ENCODE results near the gene ARRDC4.

ARRDC4 gene

GRCh38 chr15:97960364-97961066, at the start of gene ARRDC4:
Gene ARRDC4, plus strand, starts transcription at chr15:97960703. Its CDS starts 159 bp downstream, at chr15:97960862.
- DNase-seq: peak; percentile 99

GRCh38 chr15:97914711-97915110, 45.8 kb upstream of the ARRDC4 start:
- DNase-seq: no peak

- no peak for DNase-seq
Measured at GRCh38 chr15:97915261-97915660, 45.2 kb upstream of the ARRDC4 start.

GRCh38 chr15:97921296-97921865, 39.1 kb upstream of the ARRDC4 start:
- no peak for DNase-seq

GRCh38 chr15:97929456-97930229, 30.9 kb upstream of the ARRDC4 start:
- no peak for DNase-seq

GRCh38 chr15:97930230-97930629, 30.3 kb upstream of the ARRDC4 start:
- DNase-seq: no peak

GRCh38 chr15:97931314-97931713, 29.2 kb upstream of the ARRDC4 start:
- no peak for DNase-seq

GRCh38 chr15:97933589-97933988, 26.9 kb upstream of the ARRDC4 start:
- no peak for DNase-seq

- DNase-seq: no peak
Measured at GRCh38 chr15:97940993-97941392, 19.5 kb upstream of the ARRDC4 start.

- DNase-seq: no peak
Measured at GRCh38 chr15:97941572-97941971, 18.9 kb upstream of the ARRDC4 start.

GRCh38 chr15:97944724-97945123, 15.8 kb upstream of the ARRDC4 start:
- DNase-seq: no peak

- DNase-seq: no peak
Measured at GRCh38 chr15:97947465-97948260, 12.8 kb upstream of the ARRDC4 start.

- no peak for DNase-seq
Measured at GRCh38 chr15:97953254-97953653, 7.2 kb upstream of the ARRDC4 start.

GRCh38 chr15:97953748-97954147, 6.8 kb upstream of the ARRDC4 start:
- no peak for DNase-seq

GRCh38 chr15:97955035-97955434, 5.5 kb upstream of the ARRDC4 start:
- DNase-seq: peak; percentile 62

GRCh38 chr15:97955529-97955928, 5.0 kb upstream of the ARRDC4 start:
- DNase-seq: no peak

GRCh38 chr15:97959724-97960363, 659 bp upstream of the ARRDC4 start:
- DNase-seq: no peak

GRCh38 chr15:97961067-97961954, 808 bp downstream of the ARRDC4 start:
- DNase-seq: no peak

- no peak for DNase-seq
Measured at GRCh38 chr15:97962263-97962662, 1.8 kb downstream of the ARRDC4 start.

GRCh38 chr15:97963779-97964178, 3.3 kb downstream of the ARRDC4 start:
- DNase-seq: no peak

- peak; percentile 80 for DNase-seq
Measured at GRCh38 chr15:97966246-97966645, 5.7 kb downstream of the ARRDC4 start.

Data from NCI-H1417 treated with DMSO at 0.1 percent for 48 hours (cell line).